ENCODE measurements around the gene BCAS1. TPM values are rescaled to one million over a fixed set of nuclear protein-coding genes. Genes with fewer than 3 reads are reported as not detected.

Gene BCAS1
- total RNA-seq, 1 experiment from 2014 or later, result not detected

GRCh38 chr20:54103067-54103761, 32.8 kb upstream of the BCAS1 start:
- DNase-seq (ENCODE audit: low read depth), result peak; percentile 73

DNA sequence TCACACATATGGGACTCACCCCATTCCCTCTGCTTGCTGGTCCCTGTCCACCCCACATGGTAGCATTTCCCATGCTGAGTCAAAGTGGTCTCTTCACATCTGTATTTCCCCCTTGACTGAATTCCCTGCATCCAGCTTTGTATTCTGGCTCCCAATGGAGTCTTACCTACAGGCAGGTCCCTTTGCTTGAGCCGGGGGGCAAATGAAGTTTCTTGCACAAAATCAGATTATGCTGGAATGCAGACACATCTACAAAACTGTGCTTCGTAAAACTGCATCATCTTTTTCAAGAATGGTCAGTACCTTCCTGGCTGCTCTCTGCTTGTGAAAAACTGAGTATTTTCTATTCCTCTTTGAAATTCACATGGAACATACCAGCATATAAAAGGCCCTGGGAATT, 32.1 kb upstream of the BCAS1 start:
- no peak for DNase-seq (ENCODE audit: low read depth)

- DNase-seq (ENCODE audit: low read depth), result no peak
These were observed 30.2 kb upstream of the BCAS1 start for GRCh38 chr20:54100563-54100962.

GRCh38 chr20:54099894-54100293, 29.5 kb upstream of the BCAS1 start:
- no peak for DNase-seq (ENCODE audit: low read depth)

DNA sequence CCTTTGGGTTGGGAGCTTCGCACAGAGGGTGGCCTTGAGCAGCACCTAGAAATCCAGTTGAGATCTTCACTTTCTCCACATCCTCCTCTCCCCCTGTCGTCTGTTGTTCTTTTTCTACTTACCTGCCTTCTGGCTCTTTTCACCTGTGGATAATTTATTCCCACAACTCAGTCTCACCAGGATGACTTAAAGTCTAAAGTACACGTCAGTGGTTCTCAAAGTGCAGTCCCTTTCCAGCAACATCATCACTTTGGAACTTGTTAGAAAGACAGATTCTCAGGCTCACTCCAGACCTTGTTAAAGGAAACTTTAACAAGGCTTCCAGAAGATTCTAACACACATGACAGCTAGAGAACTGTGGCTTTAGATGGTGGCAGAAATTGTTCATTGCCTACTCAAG, 27.7 kb upstream of the BCAS1 start:
- DNase-seq (ENCODE audit: low read depth), result no peak

DNA sequence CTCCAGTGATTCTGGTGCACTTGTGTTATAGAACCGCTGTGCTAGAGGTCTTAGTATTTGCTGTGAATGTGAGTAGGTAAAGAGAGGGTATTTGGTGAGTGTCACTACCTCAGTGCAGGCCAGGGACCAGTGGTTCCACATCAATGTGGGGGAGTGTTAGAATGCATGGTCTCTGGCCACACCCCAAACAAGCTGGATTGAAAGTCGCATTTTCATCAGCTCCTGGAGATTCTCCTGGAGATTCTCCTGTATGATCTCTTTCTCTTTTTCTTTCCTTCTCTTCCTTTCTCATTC, 26.8 kb upstream of the BCAS1 start:
- DNase-seq (ENCODE audit: low read depth), result no peak

- DNase-seq (ENCODE audit: low read depth), result no peak
These were observed 25.4 kb upstream of the BCAS1 start for GRCh38 chr20:54095824-54096223.

GRCh38 chr20:54094268-54094580, 23.8 kb upstream of the BCAS1 start:
- no peak for DNase-seq (ENCODE audit: low read depth)

DNA sequence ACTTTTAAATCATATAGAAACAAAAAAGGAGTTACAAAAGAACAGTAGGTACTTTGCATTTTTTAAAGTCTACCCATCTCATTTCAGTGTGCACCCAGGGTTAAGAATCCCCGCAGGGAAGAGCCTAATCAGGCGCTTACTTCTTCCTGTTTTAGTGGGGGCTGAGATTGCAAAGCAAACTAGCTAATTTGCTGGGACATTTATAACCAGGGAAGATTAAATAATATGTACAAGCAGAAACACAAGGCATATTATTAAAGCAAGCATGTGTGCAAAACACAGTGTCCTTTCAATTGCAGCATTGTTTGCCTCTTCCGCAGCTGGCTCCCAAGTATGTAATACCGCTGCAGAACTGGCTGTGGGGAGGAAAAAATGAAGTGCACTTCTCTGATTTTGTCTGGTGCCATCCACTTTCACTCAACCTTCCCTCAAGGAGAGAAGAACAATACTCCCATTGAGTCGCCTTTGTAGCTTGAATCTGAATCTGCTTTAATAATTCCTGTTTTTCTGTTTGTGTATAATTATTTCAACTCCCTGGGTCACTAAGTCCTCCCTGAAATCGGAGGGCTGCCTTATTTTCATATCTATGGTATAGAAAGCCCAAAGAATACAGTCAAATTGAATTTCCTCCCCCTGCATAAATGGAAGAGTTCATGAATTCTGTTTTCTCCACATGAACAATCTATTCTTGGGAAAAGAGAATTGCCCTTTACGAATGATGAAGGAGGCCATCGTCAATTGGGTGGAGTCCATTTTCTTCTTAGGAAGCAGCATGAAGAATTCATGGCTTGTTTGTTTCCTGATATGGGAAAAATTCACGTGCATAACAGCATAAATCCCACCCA, 23.3 kb upstream of the BCAS1 start:
- no peak for DNase-seq (ENCODE audit: low read depth)

DNA sequence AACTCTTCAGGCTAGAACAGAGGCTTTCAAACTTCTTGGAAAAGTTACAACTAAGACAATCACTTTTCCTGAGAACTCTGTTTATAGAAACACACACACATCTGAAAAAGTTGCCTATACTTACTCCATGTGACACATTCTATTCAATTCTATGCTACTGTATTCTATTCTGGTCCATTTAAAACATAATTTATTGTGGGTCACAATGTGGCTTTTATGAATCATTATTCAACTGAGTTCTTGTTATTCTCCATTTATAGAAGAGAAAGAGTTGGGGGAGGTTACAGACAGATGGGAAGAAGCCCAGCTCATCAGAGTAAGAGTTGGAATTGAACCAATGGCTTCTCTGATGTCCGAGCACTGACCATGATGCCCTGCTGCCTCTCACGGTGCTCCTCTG, 21.6 kb upstream of the BCAS1 start:
- no peak for DNase-seq (ENCODE audit: low read depth)

DNA sequence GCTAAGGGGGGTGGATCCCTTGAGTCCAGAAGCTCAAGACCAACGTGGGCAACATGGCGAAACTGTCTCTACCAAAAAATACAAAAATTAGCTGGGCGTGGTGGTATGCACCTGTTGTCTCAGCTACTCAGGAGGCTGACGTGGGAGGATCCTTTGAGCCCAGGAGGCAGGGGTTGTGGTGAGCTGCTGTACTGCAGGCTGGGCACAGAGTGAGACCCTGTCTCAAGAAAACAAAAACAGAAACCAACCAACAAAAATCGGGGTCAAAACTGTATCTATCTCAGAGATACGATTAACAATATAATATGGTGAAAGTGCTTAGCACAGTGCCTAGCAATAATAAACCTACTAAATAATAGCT, 20.7 kb upstream of the BCAS1 start:
- DNase-seq (ENCODE audit: low read depth), result no peak

GRCh38 chr20:54090230-54091119, 20.1 kb upstream of the BCAS1 start:
- no peak for DNase-seq (ENCODE audit: low read depth)

- no peak for DNase-seq (ENCODE audit: low read depth)
These were observed 18.0 kb upstream of the BCAS1 start for GRCh38 chr20:54088430-54088829.

DNA sequence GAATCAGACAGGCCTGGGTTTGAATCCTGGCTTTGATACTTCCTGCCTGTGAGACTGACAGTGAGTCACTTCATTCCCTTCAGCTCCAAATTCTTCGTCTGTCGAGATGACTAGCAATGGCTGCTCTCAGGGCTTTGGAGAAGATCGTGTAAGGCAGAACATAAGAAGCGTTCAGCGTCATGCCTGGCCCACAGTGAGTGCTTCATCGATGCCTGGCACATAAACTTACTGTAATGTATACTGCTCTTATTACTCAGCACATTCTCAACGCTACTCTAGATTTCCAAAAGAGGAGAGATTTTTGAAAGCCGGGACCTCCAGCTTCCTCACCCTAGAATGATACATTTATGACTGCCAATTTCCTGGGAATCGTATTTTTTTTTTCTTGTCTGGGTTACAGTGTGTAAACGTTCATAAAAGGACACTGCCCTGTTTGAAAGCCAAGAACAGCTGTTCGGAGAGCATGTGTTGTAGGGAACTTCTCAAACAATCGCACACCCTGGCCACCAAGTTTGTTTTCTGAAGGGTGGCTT, 16.2 kb upstream of the BCAS1 start:
- peak; percentile 14 for DNase-seq (ENCODE audit: low read depth)

DNA sequence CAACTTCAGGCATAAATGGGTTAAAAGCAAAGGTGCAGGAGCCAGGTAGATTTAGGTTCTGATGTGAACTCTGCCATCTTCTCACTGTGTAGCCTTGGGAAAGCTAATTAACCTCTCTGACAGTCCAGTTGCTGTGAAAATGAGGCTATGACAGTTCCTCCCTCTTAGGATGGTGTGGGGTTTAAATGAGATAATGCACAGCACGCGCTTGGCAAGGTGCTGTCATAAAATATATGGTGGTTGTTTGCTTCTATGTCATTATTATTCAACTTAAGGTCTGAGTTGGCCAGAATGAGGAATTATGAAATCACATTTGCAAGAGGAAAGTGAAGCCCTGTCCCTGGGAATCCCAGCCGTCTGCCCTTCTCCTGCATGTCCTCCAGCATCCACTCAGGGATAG, 15.5 kb upstream of the BCAS1 start:
- no peak for DNase-seq (ENCODE audit: low read depth)

DNA sequence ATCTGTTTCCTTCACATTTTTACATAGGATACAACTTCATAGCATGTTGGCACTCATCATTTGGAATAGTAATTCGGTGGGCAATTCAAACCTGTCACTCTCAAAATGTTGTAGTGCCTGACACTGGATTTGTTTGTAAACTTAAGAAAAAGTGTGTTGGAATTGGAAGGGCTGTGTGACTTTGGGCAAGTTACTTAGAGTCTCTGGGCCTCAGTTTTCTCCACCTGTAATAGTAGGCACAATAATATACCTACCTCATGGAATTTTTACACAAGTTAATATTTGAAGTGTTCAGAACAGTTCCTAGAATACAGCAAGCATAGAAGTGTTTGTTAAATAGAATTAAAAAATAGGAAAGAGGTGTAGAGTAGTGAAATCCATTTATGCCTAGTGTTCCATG, 15.0 kb upstream of the BCAS1 start:
- DNase-seq (ENCODE audit: low read depth), result no peak

DNA sequence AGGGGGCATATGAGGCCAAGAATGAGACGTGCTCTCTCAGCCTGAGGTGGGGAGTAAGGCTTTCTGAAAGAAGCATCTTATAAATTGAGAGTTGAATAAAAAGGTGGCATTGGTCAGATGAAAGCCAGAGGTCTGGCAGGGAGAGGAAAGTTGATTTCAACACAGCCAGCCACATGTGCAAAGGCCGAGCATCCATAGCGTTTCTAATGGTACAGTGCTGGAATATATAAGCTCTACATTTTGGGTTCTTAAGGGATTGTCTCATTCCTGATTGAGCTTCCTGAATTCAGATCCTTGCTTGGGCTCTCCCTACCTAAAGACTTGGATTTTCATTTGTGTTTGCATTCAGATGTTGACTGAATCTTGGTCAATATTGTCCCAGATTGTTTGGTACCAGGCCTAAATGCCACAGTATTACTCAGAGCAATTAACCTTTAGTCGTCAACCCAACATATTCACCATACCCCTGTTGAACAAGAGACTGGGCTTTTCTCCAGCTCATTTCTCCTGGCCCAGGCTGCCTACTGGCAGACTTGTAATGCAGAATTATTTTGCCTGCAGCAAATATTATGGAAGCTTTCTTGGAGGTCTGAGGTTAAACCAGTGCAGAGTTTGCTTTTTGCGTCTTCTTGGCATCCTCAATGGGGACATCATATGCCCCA, 14.5 kb upstream of the BCAS1 start:
- no peak for DNase-seq (ENCODE audit: low read depth)

DNA sequence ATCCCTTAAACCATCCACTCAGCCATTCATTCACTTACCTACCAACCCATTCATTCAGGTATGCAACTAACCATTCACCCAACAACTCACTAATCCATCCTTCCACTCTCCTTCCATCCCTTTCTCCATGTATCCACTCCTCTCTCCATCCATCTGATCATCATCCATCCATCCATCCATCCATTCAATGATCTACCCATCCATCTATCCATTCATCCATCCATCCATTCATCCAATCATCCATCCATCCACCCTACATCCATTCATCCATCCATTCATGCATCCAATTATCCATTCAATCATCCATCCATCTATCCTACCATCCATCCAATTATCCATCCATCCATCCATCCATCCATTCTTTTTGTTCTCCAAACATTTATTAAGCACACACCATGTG, 13.8 kb upstream of the BCAS1 start:
- DNase-seq (ENCODE audit: low read depth), result no peak

GRCh38 chr20:54083459-54083858, 13.1 kb upstream of the BCAS1 start:
- no peak for DNase-seq (ENCODE audit: low read depth)

- no peak for DNase-seq (ENCODE audit: low read depth)
These were observed 11.7 kb upstream of the BCAS1 start for GRCh38 chr20:54082100-54082499.

GRCh38 chr20:54079652-54080051, 9.3 kb upstream of the BCAS1 start:
- DNase-seq (ENCODE audit: low read depth), result no peak

Measured in Daoy (cell line).